HepG2 (cell line): Measurements from ENCODE around the gene TACO1. TPM values are rescaled to one million over a fixed set of nuclear protein-coding genes. Genes with fewer than 3 reads are reported as not detected.

ENCODE experiments used
- CBFB ChIP-seq: sonication (generic); formaldehyde crosslinking; IDR thresholded peaks from 2 replicates; pipeline ENCODE4 v1.4.0; 2020; ENCODE audit warnings: missing genetic modification reagents
- FIP1L1 ChIP-seq: fragments of 200-400 bp; formaldehyde crosslinking; IDR thresholded peaks from 2 replicates; pipeline ENCODE4 v1.6.1; 2018; ENCODE audit warnings: low read depth, mild to moderate bottlenecking, low read length, moderate library complexity, borderline replicate concordance; ENCODE audit not compliant: insufficient read depth
- FOXO1 ChIP-seq: sonication (generic); formaldehyde crosslinking; IDR thresholded peaks from 2 replicates; pipeline ENCODE4 v1.4.0; 2020; ENCODE audit warnings: missing genetic modification reagents
- HOXA7 ChIP-seq: sonication (generic); formaldehyde crosslinking; IDR thresholded peaks from 2 replicates; pipeline ENCODE4 v1.8.1; 2022; ENCODE audit warnings: mild to moderate bottlenecking, missing genetic modification reagents, moderate library complexity
- KLF16 ChIP-seq, 2 experiments: sonication (generic) in 1 of 2; formaldehyde crosslinking in 1 of 2; IDR thresholded peaks; 2 replicates each; pipeline versions ENCODE4 v1.6.1 to v1.8.0; 2016 to 2023; ENCODE audit warnings: missing genetic modification reagents in 2 of 2, missing compliant biosample characterization in 1 of 2
- MAZ ChIP-seq, 2 experiments: sonication (generic) in 1 of 2; formaldehyde crosslinking in 1 of 2; IDR thresholded peaks; 2 replicates each; pipeline versions ENCODE4 v1.5.0 to v1.6.1; 2012 to 2020; ENCODE audit warnings: low read depth in 2 of 2, mild to moderate bottlenecking in 2 of 2, borderline replicate concordance in 1 of 2, improper control_type of control experiment in 1 of 2, low read length in 1 of 2, missing genetic modification reagents in 1 of 2, moderate library complexity in 1 of 2
- MZF1 ChIP-seq: sonication (generic); formaldehyde crosslinking; IDR thresholded peaks from 2 replicates; pipeline ENCODE4 v1.8.1; 2023; ENCODE audit warnings: mild to moderate bottlenecking, missing genetic modification reagents, borderline replicate concordance
- RELA ChIP-seq: sonication (generic); formaldehyde crosslinking; IDR thresholded peaks from 2 replicates; pipeline ENCODE4 v1.4.0; 2020; ENCODE audit warnings: missing genetic modification reagents
- SMAD3 ChIP-seq: sonication (generic); formaldehyde crosslinking; IDR thresholded peaks from 2 replicates; pipeline ENCODE4 v1.4.0; 2020; ENCODE audit warnings: missing genetic modification reagents
- TEAD2 ChIP-seq: sonication (generic); formaldehyde crosslinking; IDR thresholded peaks from 2 replicates; pipeline ENCODE4 v1.9.0; 2021; ENCODE audit warnings: missing genetic modification reagents
- ZFAT ChIP-seq: sonication (generic); formaldehyde crosslinking; conservative IDR thresholded peaks from 2 replicates; pipeline ENCODE4 v1.8.1; 2023; ENCODE audit warnings: missing genetic modification reagents, inconsistent platforms
- ZIK1 ChIP-seq: sonication (generic); formaldehyde crosslinking; IDR thresholded peaks from 2 replicates; pipeline ENCODE4 v1.5.0; 2020; ENCODE audit warnings: mild to moderate bottlenecking, low read depth, missing genetic modification reagents, borderline replicate concordance
- ZKSCAN1 ChIP-seq: fragments of 150-350 bp; IDR thresholded peaks from 2 replicates; pipeline ENCODE4 v1.6.1; 2014; ENCODE audit warnings: low read length
- ZNF143 ChIP-seq: sonication (generic); formaldehyde crosslinking; IDR thresholded peaks from 2 replicates; pipeline ENCODE4 v1.4.0; 2020; ENCODE audit warnings: missing genetic modification reagents
- ZSCAN29 ChIP-seq: sonication (generic); formaldehyde crosslinking; conservative IDR thresholded peaks from 2 replicates; pipeline ENCODE4 v1.4.0; 2020; ENCODE audit warnings: mild to moderate bottlenecking, missing genetic modification reagents
- polyA plus RNA-seq, 8 experiments: library from polyadenylated mRNA; depleted of rRNA in 3 of 8; stranded (reverse) in 7 of 8; unstranded in 1 of 8; fragments of >200 nt; fragmentation: Illumina TruSeq in 4 of 8; extraction: Trizol in 4 of 8; gene quantifications; 2 replicates each; pipeline versions ENCODE4 v1.2.1 to v1.2.3, GENCODE V29; 2011 to 2016; ENCODE audit warnings: low read depth in 4 of 8, missing spikeins in 1 of 8, mixed read lengths in 1 of 8; ENCODE audit not compliant: insufficient read depth in 1 of 8
- total RNA-seq, 5 experiments: library from RNA; depleted of rRNA; stranded (reverse); fragments of >200 nt; fragmentation: Illumina TruSeq; extraction: Trizol; gene quantifications; 2 replicates each; pipeline ENCODE4 v1.2.3, GENCODE V29; 2016; ENCODE audit warnings: low read depth in 1 of 5
- TF ChIP-seq, protein P1 (sequence below): sonication (generic); formaldehyde crosslinking; IDR thresholded peaks from 2 replicates; pipeline ENCODE4 v1.5.1; 2020; ENCODE audit warnings: missing genetic modification reagents, mild to moderate bottlenecking, borderline replicate concordance
- TF ChIP-seq, protein P2 (sequence below): sonication (generic); formaldehyde crosslinking; IDR thresholded peaks from 2 replicates; pipeline ENCODE4 v1.4.0; 2020; ENCODE audit warnings: missing genetic modification reagents, borderline replicate concordance
- TF ChIP-seq, protein P3 (sequence below): sonication (generic); formaldehyde crosslinking; IDR thresholded peaks from 2 replicates; pipeline ENCODE4 v1.4.0; 2020; ENCODE audit warnings: missing genetic modification reagents, low read depth, mild to moderate bottlenecking, borderline replicate concordance
- TF ChIP-seq, protein P4 (sequence below): sonication (generic); formaldehyde crosslinking; IDR thresholded peaks from 2 replicates; pipeline ENCODE4 v1.4.0; 2020; ENCODE audit warnings: missing genetic modification reagents, borderline replicate concordance

The TACO1 gene
- total and polyA plus RNA-seq, 2 of the 13 experiments (the other 11 are each of a cell fraction or from before 2014, with no cell fraction given): 34.7 to 53.6 TPM

DNA sequence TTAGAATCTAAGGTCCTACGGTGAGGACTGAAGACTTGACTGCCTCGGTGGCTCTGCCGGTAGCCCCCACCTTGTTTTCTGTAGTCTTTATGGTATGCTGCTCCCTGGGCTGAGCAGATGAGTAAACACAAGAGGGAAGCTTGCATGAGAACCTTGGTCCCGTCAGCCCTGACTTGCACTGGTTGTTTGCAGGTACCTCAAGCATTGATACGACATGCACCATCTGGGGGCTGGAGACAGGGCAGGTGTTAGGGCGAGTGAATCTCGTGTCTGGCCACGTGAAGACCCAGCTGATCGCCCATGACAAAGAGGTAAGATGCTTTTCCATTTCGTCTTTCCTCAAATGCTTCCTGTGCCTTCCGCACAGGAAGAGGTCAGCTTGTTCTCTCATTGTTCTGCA, 21.1 kb upstream of the TACO1 start (continued):
- TF ChIP-seq, protein P1, sequence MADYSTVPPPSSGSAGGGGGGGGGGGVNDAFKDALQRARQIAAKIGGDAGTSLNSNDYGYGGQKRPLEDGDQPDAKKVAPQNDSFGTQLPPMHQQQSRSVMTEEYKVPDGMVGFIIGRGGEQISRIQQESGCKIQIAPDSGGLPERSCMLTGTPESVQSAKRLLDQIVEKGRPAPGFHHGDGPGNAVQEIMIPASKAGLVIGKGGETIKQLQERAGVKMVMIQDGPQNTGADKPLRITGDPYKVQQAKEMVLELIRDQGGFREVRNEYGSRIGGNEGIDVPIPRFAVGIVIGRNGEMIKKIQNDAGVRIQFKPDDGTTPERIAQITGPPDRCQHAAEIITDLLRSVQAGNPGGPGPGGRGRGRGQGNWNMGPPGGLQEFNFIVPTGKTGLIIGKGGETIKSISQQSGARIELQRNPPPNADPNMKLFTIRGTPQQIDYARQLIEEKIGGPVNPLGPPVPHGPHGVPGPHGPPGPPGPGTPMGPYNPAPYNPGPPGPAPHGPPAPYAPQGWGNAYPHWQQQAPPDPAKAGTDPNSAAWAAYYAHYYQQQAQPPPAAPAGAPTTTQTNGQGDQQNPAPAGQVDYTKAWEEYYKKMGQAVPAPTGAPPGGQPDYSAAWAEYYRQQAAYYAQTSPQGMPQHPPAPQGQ (CRISPR knock-in tag): no peak
- TF ChIP-seq, protein P2, sequence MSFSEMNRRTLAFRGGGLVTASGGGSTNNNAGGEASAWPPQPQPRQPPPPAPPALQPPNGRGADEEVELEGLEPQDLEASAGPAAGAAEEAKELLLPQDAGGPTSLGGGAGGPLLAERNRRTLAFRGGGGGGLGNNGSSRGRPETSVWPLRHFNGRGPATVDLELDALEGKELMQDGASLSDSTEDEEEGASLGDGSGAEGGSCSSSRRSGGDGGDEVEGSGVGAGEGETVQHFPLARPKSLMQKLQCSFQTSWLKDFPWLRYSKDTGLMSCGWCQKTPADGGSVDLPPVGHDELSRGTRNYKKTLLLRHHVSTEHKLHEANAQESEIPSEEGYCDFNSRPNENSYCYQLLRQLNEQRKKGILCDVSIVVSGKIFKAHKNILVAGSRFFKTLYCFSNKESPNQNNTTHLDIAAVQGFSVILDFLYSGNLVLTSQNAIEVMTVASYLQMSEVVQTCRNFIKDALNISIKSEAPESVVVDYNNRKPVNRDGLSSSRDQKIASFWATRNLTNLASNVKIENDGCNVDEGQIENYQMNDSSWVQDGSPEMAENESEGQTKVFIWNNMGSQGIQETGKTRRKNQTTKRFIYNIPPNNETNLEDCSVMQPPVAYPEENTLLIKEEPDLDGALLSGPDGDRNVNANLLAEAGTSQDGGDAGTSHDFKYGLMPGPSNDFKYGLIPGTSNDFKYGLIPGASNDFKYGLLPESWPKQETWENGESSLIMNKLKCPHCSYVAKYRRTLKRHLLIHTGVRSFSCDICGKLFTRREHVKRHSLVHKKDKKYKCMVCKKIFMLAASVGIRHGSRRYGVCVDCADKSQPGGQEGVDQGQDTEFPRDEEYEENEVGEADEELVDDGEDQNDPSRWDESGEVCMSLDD (CRISPR knock-in tag): no peak
- TF ChIP-seq ZFAT (CRISPR knock-in tag) (no peak), FOXO1 (CRISPR knock-in tag) (peak; percentile 88; the same call in 1 of the 2 replicates), SMAD3 (peak; percentile 35; the same call in 1 of the 2 replicates), MZF1 (CRISPR knock-in tag) (no peak), ZNF143 (CRISPR knock-in tag) (no peak), ZSCAN29 (CRISPR knock-in tag) (no peak), KLF16 (CRISPR knock-in tag; IDR thresholded peaks at IDR 0.05) (peak in 1 of 2 experiments; percentile 53; a peak in 1 of 4 replicates), ZIK1 (CRISPR knock-in tag) (no peak), CBFB (CRISPR knock-in tag) (no peak), RELA (CRISPR knock-in tag) (no peak), ZKSCAN1 (no peak), TEAD2 (CRISPR knock-in tag) (no peak), HOXA7 (no peak), MAZ (IDR thresholded peaks at IDR 0.05; ENCODE audit: borderline replicate concordance, low read depth, low read length) (no peak), MAZ (CRISPR knock-in tag; IDR thresholded peaks at IDR 0.05; ENCODE audit: low read depth) (peak; percentile 43; the same call in 1 of the 2 replicates), FIP1L1 (no peak)
- TF ChIP-seq, protein P3, sequence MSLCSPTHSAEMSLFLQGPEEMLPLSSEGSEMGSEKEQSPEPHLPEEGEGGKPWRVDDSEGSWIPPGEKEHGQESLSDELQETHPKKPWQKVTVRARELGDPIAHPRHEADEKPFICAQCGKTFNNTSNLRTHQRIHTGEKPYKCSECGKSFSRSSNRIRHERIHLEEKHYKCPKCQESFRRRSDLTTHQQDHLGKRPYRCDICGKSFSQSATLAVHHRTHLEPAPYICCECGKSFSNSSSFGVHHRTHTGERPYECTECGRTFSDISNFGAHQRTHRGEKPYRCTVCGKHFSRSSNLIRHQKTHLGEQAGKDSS (CRISPR knock-in tag): peak; percentile 57; the same call in 1 of the 2 replicates
- TF ChIP-seq, protein P4, sequence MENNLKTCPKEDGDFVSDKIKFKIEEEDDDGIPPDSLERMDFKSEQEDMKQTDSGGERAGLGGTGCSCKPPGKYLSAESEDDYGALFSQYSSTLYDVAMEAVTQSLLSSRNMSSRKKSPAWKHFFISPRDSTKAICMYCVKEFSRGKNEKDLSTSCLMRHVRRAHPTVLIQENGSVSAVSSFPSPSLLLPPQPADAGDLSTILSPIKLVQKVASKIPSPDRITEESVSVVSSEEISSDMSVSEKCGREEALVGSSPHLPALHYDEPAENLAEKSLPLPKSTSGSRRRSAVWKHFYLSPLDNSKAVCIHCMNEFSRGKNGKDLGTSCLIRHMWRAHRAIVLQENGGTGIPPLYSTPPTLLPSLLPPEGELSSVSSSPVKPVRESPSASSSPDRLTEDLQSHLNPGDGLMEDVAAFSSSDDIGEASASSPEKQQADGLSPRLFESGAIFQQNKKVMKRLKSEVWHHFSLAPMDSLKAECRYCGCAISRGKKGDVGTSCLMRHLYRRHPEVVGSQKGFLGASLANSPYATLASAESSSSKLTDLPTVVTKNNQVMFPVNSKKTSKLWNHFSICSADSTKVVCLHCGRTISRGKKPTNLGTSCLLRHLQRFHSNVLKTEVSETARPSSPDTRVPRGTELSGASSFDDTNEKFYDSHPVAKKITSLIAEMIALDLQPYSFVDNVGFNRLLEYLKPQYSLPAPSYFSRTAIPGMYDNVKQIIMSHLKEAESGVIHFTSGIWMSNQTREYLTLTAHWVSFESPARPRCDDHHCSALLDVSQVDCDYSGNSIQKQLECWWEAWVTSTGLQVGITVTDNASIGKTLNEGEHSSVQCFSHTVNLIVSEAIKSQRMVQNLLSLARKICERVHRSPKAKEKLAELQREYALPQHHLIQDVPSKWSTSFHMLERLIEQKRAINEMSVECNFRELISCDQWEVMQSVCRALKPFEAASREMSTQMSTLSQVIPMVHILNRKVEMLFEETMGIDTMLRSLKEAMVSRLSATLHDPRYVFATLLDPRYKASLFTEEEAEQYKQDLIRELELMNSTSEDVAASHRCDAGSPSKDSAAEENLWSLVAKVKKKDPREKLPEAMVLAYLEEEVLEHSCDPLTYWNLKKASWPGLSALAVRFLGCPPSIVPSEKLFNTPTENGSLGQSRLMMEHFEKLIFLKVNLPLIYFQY (CRISPR knock-in tag): 0 out of 2 replicates have a peak, but pooled peaks have one; percentile 48
